HG03159 (cell line): Measurements from ENCODE around the gene TPSAB1.
"Not testable (repeated sequence)": the region's sequence is repeated elsewhere in the genome, so short reads cannot be mapped to it uniquely, and the experiment has no call there.

ENCODE experiments used
- ATAC-seq: cut with Tn5 transposase; IDR thresholded peaks from one replicate; pipeline ENCODE4 v1.9.1; 2021; ENCODE audit warnings: mild to moderate bottlenecking, moderate library complexity; ENCODE audit not compliant: unreplicated experiment

The TPSAB1 gene

DNA sequence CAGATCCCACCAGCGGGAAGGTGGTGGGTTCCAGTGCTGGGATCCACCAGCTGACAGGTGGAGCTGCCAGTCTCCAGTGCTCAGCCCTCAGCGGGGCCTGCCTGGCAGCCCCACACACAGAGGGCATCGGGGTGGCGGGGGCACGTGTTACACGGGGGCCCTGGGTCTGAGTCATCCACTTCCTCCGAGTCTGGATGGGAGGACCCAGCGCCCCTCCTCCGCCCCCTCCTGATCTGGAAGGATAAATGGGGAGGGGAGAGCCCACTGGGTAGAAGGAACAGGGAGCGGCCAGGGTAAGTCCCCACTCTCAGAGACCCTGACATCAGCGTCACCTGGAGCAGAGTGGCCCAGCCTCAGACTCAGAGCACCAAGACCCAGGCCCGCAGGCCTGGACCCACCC is at the start of gene TPSAB1:
Gene TPSAB1, plus strand, starts transcription at position 270 of the 400 bp plus-strand sequence. CDS start 234 bp downstream, outside the sequence.
- ATAC-seq = not testable (repeated sequence)

DNA sequence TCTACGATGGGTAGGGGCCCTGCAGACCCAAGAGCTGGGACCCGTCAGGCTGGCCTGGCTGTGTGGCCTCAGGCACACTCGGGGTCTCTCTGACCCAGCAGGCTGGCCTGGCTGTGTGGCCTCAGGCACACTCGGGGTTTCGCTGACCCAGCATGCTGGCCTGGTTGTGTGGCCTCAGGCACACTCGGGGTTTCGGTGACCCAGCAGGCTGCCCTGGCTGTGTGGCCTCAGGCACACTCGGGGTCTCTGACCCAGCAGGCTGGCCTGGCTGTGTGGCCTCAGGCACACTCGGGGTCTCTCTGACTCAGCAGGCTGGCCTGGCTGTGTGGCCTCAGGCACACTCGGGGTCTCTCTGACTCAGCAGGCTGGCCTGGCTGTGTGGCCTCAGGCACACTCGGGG is 49.7 kb upstream of the TPSAB1 start:
- not testable (repeated sequence) for ATAC-seq

- no peak for ATAC-seq
These were observed 48.0 kb upstream of the TPSAB1 start for GRCh38 chr16:1192384-1193073.

- ATAC-seq = no peak
These were observed 47.2 kb upstream of the TPSAB1 start for GRCh38 chr16:1193143-1193824.

- ATAC-seq = no peak
These were observed 46.5 kb upstream of the TPSAB1 start for GRCh38 chr16:1193825-1194581.

DNA sequence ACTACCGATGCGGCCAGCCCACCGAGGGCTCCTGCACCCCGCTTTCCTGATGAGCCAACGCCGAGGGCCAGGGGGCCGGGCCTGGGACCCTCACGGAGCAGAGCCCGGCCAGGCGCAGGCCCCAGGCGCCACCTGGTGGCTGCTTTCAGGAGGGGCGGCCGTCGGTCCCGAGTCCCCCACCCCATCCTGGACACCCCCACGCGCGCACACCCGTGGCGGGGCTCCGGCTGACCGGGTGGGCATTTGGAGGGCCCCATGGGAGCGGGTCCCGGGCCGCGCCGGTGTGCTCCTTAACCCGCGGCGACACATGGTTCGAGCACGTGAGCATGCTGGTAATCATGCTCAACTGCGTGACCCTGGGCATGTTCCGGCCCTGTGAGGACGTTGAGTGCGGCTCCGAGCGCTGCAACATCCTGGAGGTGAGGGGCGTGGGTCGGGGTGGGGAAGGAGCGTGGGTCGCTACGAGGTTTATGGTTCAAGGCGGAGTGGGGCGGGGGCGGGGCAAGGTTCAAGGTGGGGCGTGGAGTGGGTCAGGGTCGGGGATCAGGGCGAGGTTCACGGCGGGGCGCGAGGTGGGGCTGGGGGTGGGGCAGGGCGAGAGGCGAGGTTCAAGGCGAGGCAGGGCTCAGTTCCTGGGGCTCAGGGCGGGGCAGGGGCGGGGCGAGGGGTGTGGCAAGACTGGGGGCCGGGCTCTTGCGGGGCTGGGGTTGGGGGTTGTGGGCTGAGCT is 45.7 kb upstream of the TPSAB1 start:
- ATAC-seq = no peak

- no peak for ATAC-seq
These were observed 45.2 kb upstream of the TPSAB1 start for GRCh38 chr16:1195393-1195666.

GRCh38 chr16:1196494-1196893 is 44.0 kb upstream of the TPSAB1 start:
- ATAC-seq = no peak

- no peak for ATAC-seq
These were observed 43.2 kb upstream of the TPSAB1 start for GRCh38 chr16:1197237-1197866.

- ATAC-seq = no peak
These were observed 42.3 kb upstream of the TPSAB1 start for GRCh38 chr16:1198194-1198593.

DNA sequence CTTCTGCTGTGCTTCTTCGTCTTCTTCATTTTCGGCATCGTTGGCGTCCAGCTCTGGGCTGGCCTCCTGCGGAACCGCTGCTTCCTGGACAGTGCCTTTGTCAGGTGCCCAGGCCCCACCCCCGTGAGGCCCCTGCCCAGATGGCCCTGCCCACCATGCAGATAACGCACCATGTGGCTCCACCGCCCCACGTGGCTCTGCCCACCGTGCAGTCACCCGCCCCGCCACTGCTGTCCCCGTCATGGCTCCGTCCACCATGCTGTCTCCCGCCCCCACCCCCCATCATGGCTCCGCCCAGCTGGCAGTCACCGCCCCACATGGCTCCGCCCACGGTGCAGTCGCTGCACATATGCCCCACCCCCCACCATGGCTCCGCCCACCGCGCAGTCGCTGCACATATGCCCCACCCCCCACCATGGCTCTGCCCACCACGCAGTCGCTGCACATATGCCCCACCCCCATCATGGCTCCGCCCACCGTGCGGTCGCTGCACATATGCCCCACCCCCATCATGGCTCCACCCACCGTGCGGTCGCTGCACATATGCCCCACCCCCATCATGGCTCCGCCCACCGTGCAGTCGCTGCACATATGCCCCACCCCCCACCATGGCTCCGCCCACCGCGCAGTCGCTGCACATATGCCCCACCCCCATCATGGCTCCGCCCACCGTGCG is 41.7 kb upstream of the TPSAB1 start:
- not testable (repeated sequence) for ATAC-seq

DNA sequence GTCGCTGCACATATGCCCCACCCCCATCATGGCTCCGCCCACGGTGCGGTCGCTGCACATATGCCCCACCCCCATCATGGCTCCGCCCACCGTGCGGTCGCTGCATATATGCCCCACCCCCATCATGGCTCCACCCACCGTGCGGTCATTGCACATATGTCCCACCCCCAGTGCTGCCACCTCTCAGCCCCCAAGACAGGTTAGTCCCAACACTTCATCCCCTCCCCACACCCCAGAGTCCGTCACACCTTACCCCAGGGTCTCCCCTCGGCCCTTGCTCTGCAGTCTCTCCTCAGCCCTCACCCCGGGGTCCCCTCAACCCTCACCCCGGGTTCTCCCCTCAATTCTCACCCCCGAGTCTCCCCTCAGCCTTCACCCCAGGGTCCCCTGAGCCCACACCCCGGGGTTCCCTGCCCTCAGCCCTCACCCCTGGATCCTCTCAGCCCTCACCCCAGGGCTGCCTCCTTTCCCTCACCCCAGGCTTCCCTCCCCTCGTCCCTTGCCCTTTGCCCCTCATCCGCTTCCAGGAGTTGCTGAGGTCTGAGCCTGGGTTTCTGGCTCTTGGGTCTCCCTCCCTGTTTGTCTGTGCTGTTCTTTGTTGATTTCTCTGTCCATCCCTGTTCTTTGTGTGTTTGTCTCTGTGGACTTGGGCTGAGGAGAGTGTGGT is 41.0 kb upstream of the TPSAB1 start:
- ATAC-seq = no peak

GRCh38 chr16:1200014-1200627 is 40.4 kb upstream of the TPSAB1 start:
- no peak for ATAC-seq

GRCh38 chr16:1201444-1201843 is 39.1 kb upstream of the TPSAB1 start:
- no peak for ATAC-seq

GRCh38 chr16:1202274-1202673 is 38.2 kb upstream of the TPSAB1 start:
- no peak for ATAC-seq

- ATAC-seq = no peak
These were observed 35.6 kb upstream of the TPSAB1 start for GRCh38 chr16:1204933-1205332.

DNA sequence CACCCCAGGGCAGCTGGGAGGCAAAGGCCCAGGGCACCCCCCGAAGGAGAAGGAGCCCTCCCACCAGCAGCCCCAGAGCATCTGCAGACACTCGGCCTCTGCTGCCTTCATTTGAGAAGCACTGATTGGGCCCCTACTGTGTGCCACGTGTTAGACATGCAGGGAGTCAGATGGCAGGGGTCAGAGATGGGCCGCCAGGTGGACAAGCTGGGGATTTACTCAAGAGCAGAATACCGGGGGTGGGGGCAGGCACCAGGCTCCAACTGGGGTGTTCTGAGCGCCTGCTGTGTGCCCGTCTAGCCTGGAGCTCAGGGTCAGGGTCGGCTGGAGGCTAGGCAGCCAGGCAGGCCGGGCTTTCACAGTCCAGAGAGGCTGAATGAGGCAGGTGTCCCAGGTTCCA is 34.2 kb upstream of the TPSAB1 start:
- ATAC-seq = no peak

DNA sequence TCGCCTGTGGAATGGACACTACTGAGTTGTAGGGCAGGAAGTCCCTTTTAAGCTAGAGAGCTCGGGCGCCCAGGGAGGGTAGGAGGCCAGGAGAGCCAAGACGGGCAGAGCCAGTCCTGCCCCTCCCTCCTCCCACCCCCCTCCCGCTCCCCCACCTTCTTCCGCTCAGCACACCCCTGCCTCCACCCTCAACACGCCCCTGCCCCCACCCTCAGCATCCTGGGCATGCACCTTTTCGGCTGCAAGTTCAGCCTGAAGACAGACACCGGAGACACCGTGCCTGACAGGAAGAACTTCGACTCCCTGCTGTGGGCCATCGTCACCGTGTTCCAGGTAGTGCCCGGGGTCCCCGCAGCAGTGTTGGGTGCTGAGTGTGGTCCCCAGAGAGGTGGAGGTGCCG is 33.7 kb upstream of the TPSAB1 start:
- no peak for ATAC-seq

DNA sequence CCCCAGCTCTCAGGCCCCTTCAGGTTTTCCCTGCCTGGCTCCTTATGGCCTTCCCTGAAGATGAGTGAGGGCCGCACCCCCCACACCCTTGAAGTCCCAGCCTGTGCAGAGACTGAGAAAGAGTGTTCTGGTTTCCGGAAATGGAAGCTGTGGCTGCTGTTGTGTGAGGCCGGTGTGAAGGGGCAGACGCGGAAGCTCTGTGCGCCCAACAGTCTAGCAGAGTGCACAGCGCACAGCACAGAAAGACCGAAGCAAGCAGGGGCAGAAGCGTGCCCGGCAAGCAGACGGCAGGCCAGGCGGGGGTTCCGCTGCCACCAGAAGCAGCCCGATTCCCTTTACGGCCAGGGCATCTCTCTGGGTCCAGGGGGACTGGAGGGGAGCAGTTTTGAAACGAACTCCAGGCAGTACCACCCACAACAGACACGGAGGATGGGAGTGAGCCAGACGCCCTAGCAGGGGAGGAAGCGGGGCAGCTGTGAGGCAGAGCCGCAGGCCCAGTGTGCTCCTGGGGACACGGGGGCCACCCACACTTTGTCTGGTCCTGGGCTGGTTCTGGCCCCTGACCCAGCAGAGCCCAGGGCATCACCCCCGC is 32.2 kb upstream of the TPSAB1 start:
- ATAC-seq = no peak
